ENCODE results near the gene ABCC4.

DNA sequence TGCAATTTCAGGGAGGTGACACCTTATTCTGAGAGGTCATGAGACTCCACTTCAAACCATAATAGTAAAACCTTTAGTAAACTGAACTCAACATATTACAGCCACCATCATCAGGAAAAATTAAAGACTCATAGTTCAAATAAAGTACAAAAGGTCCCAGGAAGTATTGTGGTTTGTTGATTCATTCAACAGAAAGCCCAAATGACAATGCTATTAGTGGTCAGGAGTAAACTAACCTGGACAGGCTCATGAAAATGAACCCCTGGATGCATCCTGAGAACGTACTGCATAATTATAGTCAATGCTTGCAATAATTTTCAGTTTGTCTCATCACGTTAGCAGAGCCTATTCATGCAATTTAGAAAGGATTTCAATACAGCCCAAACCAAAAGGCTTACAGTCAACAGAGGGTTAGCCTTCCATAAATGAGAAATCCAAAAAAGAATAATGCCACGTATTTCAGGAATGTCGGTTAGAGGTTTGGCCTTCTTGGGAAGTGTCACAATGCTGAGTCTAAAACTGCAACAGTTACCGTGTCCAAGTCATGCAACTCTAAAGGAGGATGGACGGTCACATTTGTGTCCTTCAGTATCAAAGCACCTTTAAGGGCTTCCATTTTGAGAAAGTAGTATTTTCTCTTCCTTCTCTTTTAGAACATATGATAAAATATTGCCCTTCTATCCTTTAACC, 280.8 kb downstream of the ABCC4 start:
- TF ChIP-seq CTCF (IDR thresholded peaks at IDR 0.05; ENCODE audit: low read depth, low read length, poor library complexity, severe bottlenecking) = no peak
- TF ChIP-seq EZH2phosphoT487 (IDR thresholded peaks at IDR 0.05; ENCODE audit: borderline replicate concordance, low read length) = no peak
